ENCODE data around the gene SLC16A1. TPM values are rescaled to one million over a fixed set of nuclear protein-coding genes. Genes with fewer than 3 reads are reported as not detected.
"Not testable (repeated sequence)": the region's sequence is repeated elsewhere in the genome, so short reads cannot be mapped to it uniquely, and the experiment has no call there.

The SLC16A1 gene
- total RNA-seq, 1 experiment from 2014 or later: 74.6 TPM

- Histone ChIP-seq H3K4me2 (no peak overlapping the region), H3K36me3 (ENCODE audit: low read depth) (no peaks in the 10 kb centered on the region), H3K9me2 (ENCODE audit: insufficient read depth) (no peaks in the 10 kb centered on the region), H3F3A (ENCODE audit: insufficient read depth, low read depth) (no peaks in the 10 kb centered on the region; the same call in 1 of the 2 replicates), H3K79me2 (ENCODE audit: low read depth) (no peaks in the 10 kb centered on the region), H3K9me3 (ENCODE audit: insufficient read depth, low read depth) (peaks cover 10% of the 10 kb centered on the region; the same call in 1 of the 2 replicates), H4K20me1 (ENCODE audit: insufficient read depth) (no peaks in the 10 kb centered on the region), H2AFZ (no peak overlapping the region), H3K4me1 (replicated peaks; ENCODE audit: insufficient read depth) (peaks cover 10% of the 10 kb centered on the region), H3K27ac (no peak overlapping the region), H3K4me3 (no peak overlapping the region), H3K27me3 (ENCODE audit: insufficient read depth, low read depth) (no peaks in the 10 kb centered on the region)
- POLR2A ChIA-PET (ENCODE audit: unreplicated experiment): interaction anchor here (0.6 kb wide), 1 partner anchor 80 kb away, joined by 3 read pairs; no protein-coding TSS in a partner anchor
- intact Hi-C loops (cut with micrococcal nuclease; ENCODE audit: unreplicated experiment): no loop called here
- TF ChIP-seq CTCF (conservative IDR thresholded peaks at IDR 0.05): no peak
- TF ChIP-seq EZH2 (IDR thresholded peaks at IDR 0.05; ENCODE audit: low read depth): no peak
- DNase-seq: no peak
- CTCF ChIA-PET: interaction anchor here (0.5 kb wide), 1 partner anchor 58 kb away, joined by 3 read pairs; no protein-coding TSS in a partner anchor
- BruUV-seq (replicated peaks): no TSS peak
Measured at GRCh38 chr1:112888630-112889029, 67.4 kb downstream of the SLC16A1 start.

GRCh38 chr1:112887599-112888283 is 68.3 kb downstream of the SLC16A1 start:
- no peak for TF ChIP-seq CTCF (conservative IDR thresholded peaks at IDR 0.05)
- TF ChIP-seq EZH2 (IDR thresholded peaks at IDR 0.05; ENCODE audit: low read depth): no peak
- Histone ChIP-seq H3K4me1 (replicated peaks; ENCODE audit: insufficient read depth) (peaks cover 10% of the 10 kb centered on the region), H4K20me1 (ENCODE audit: insufficient read depth) (no peaks in the 10 kb centered on the region), H3K4me3 (no peak overlapping the region), H3K9me2 (ENCODE audit: insufficient read depth) (no peaks in the 10 kb centered on the region), H3K4me2 (peak overlapping the region; percentile 8; the same call in 1 of the 2 replicates), H3K9me3 (ENCODE audit: insufficient read depth, low read depth) (peaks cover 6% of the 10 kb centered on the region; the same call in 1 of the 2 replicates), H3K27ac (no peak overlapping the region), H3F3A (ENCODE audit: insufficient read depth, low read depth) (no peaks in the 10 kb centered on the region; the same call in 1 of the 2 replicates), H3K79me2 (ENCODE audit: low read depth) (no peaks in the 10 kb centered on the region), H3K27me3 (ENCODE audit: insufficient read depth, low read depth) (no peaks in the 10 kb centered on the region), H2AFZ (no peak overlapping the region), H3K36me3 (ENCODE audit: low read depth) (no peaks in the 10 kb centered on the region)
- POLR2A ChIA-PET (ENCODE audit: unreplicated experiment): no interaction called here
- BruUV-seq (replicated peaks): no TSS peak
- intact Hi-C loops (cut with micrococcal nuclease; ENCODE audit: unreplicated experiment): no loop called here
- CTCF ChIA-PET: no interaction called here
- DNase-seq: no peak

GRCh38 chr1:112884996-112885395 is 71.0 kb downstream of the SLC16A1 start:
- H3K36me3 ChIP-seq (ENCODE audit: low read depth); H3K4me3 ChIP-seq; H3K4me1 ChIP-seq (replicated peaks; ENCODE audit: insufficient read depth); H3K27me3 ChIP-seq (ENCODE audit: insufficient read depth, low read depth); H4K20me1 ChIP-seq (ENCODE audit: insufficient read depth); H3K4me2 ChIP-seq; H3K9me2 ChIP-seq (ENCODE audit: insufficient read depth); H3K79me2 ChIP-seq (ENCODE audit: low read depth); H3F3A ChIP-seq (ENCODE audit: insufficient read depth, low read depth); DNase-seq; POLR2A ChIA-PET (ENCODE audit: unreplicated experiment); H3K27ac ChIP-seq; H3K9me3 ChIP-seq (ENCODE audit: insufficient read depth, low read depth); H2AFZ ChIP-seq; BruUV-seq (replicated peaks): not testable (repeated sequence)
- CTCF ChIA-PET: interaction anchor here (0.7 kb wide), 1 partner anchor 151 kb away, joined by 3 read pairs; no protein-coding TSS in a partner anchor
- intact Hi-C loops (cut with micrococcal nuclease; ENCODE audit: unreplicated experiment): loop anchor here (5.0 kb wide), 1 partner anchor 168 kb away; the partner anchor contains the start of gene PPM1J
